Glutamatergic neuron (in vitro differentiated cells): ENCODE data around the gene CFAP77. TPM values are rescaled to one million over a fixed set of nuclear protein-coding genes. Genes with fewer than 3 reads are reported as not detected.

Source experiments
- DNase-seq: peaks from one replicate; pipeline ENCODE4 v3.0.0; 2022
- H3K27ac Mint-ChIP-seq: one replicate; pipeline ENCODE4 v1.8.0; 2020; ENCODE audit warnings: mild to moderate bottlenecking, mixed read lengths, inconsistent platforms; ENCODE audit not compliant: unreplicated experiment
- H3K27me3 Mint-ChIP-seq: one replicate; pipeline ENCODE4 v1.8.0; 2020; ENCODE audit warnings: mild to moderate bottlenecking, moderate library complexity, mixed read lengths, inconsistent platforms; ENCODE audit not compliant: unreplicated experiment
- H3K36me3 Mint-ChIP-seq: one replicate; pipeline ENCODE4 v1.8.0; 2020; ENCODE audit warnings: mild to moderate bottlenecking, mixed read lengths, inconsistent platforms; ENCODE audit not compliant: unreplicated experiment
- H3K4me1 Mint-ChIP-seq: one replicate; pipeline ENCODE4 v1.8.0; 2020; ENCODE audit warnings: mild to moderate bottlenecking, low read depth, mixed read lengths, inconsistent platforms; ENCODE audit not compliant: unreplicated experiment
- H3K4me3 Mint-ChIP-seq: one replicate; pipeline ENCODE4 v1.8.0; 2020; ENCODE audit warnings: mild to moderate bottlenecking, mixed read lengths, inconsistent platforms; ENCODE audit not compliant: unreplicated experiment
- H3K9me3 Mint-ChIP-seq: one replicate; pipeline ENCODE4 v1.8.0; 2020; ENCODE audit warnings: mild to moderate bottlenecking, moderate library complexity, mixed read lengths, inconsistent platforms; ENCODE audit not compliant: unreplicated experiment
- CTCF ChIP-seq: fragments of 200-600 bp; sonication (generic); IDR thresholded peaks from one replicate; pipeline ENCODE4 v1.5.0; 2021; ENCODE audit not compliant: partially characterized antibody, unreplicated experiment
- total RNA-seq: library from RNA; stranded (reverse); fragmentation: NEBNext Ultra II Directional; extraction: Animal tissue kit (Norgen Biotek cat#: 25700); gene quantifications from one replicate; pipeline ENCODE4 v1.2.1, GENCODE V29; 2021; ENCODE audit not compliant: unreplicated experiment

The CFAP77 gene
- total RNA-seq, 1 donor from 2014 or later: not detected

GRCh38 chr9:132605387-132605786 is 195.4 kb downstream of the CFAP77 start:
- H3K36me3 Mint-ChIP-seq: peaks cover 2% of the 10 kb centered on the region
- peaks cover 3% of the 10 kb centered on the region for H3K27me3 Mint-ChIP-seq
- no peak overlapping the region for H3K4me3 Mint-ChIP-seq
- TF ChIP-seq CTCF: no peak
- peaks cover 2% of the 10 kb centered on the region for H3K9me3 Mint-ChIP-seq
- no peak overlapping the region for H3K27ac Mint-ChIP-seq
- no peak for DNase-seq
- H3K4me1 Mint-ChIP-seq: peaks cover 21% of the 10 kb centered on the region

GRCh38 chr9:132606066-132606465 is 196.1 kb downstream of the CFAP77 start:
- DNase-seq: no peak
- Mint-ChIP-seq H3K4me1 (peaks cover 21% of the 10 kb centered on the region), H3K27ac (no peak overlapping the region), H3K27me3 (no peaks in the 10 kb centered on the region), H3K9me3 (peaks cover 2% of the 10 kb centered on the region), H3K36me3 (no peaks in the 10 kb centered on the region), H3K4me3 (no peak overlapping the region)
- TF ChIP-seq CTCF: no peak

DNA sequence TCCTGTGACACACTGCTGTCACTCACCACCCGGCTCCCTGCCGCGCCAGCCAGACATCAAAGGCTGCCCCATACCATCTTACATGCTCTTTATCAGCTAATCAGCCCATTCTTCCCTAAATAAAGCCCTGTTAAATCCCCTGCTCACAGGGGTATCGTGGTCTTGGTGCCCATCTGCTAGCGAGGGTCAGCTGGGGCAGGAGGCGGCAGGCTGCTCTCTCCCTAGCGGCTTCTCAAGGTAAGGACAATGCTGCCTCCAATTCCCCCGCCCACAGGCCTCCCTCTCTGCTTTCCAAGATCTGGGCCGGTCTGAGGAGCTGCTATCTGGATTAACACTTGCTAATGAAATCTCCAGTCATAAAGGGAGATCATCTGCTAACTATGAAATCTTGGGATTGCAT is 199.2 kb downstream of the CFAP77 start:
- Mint-ChIP-seq H3K9me3 (peaks cover 2% of the 10 kb centered on the region), H3K4me1 (peaks cover 18% of the 10 kb centered on the region)
- no peak for TF ChIP-seq CTCF

DNA sequence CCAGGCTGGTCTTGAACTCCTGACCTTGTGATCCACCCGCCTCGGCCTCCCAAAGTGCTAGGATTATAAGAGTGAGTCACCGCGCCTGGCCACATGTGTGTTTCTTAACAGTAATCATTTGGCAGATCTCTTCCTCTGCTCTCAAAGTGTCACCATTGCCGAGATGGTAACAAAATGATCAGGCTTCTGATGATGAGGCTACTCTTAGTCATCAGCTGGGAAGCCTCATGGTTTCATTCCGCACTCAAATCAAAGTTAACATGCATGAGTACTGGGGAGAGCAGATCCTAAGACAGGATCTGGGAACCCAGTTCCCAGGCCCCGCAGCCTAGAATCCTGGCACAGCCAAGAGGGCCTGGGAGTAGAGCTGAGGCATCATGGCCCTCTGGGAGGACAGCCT is 199.8 kb downstream of the CFAP77 start:
- H3K4me1 Mint-ChIP-seq: peaks cover 16% of the 10 kb centered on the region
- H3K27me3 Mint-ChIP-seq: no peaks in the 10 kb centered on the region
- no peak overlapping the region for H3K27ac Mint-ChIP-seq
- no peaks in the 10 kb centered on the region for H3K36me3 Mint-ChIP-seq
- H3K4me3 Mint-ChIP-seq: no peak overlapping the region
- H3K9me3 Mint-ChIP-seq: no peaks in the 10 kb centered on the region
- no peak for DNase-seq
- no peak for TF ChIP-seq CTCF

More for the DNA sequence above, 199.2 kb downstream of the CFAP77 start:
- no peak for DNase-seq
- peak overlapping the region; percentile 20 for H3K27ac Mint-ChIP-seq
- H3K27me3 Mint-ChIP-seq: no peaks in the 10 kb centered on the region
- peak overlapping the region; percentile 32 for H3K4me3 Mint-ChIP-seq
- no peaks in the 10 kb centered on the region for H3K36me3 Mint-ChIP-seq

DNA sequence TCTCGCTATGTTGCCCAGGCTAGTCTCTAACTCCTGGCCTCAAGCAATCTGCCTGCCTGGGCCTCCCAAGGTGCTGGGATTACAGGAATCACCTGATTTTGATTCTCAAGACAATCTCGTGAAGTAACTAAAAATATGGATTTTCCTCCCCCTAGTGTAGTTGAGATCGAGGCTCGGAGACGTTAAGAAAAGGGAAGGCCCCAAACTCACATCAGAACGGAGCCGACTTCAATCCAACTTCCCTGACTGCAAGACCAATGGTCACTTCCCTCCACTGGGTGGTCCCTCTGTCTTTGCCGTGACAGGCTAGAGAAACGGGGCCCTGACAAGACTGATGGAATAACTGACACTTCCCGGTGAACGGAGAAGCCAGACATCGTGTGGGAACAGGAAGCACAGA is 200.7 kb downstream of the CFAP77 start:
- no peak for TF ChIP-seq CTCF
- H3K27me3 Mint-ChIP-seq: no peaks in the 10 kb centered on the region
- no peak overlapping the region for H3K4me3 Mint-ChIP-seq
- H3K27ac Mint-ChIP-seq: no peak overlapping the region
- H3K4me1 Mint-ChIP-seq: peaks cover 10% of the 10 kb centered on the region
- DNase-seq: no peak
- no peaks in the 10 kb centered on the region for H3K9me3 Mint-ChIP-seq
- H3K36me3 Mint-ChIP-seq: no peaks in the 10 kb centered on the region
